Activated CD4-positive, alpha-beta T cell treated with anti-CD3 and anti-CD28 coated beads, Interleukin-2, amount 10 ng/mL, durations not matched to agents 7 days and 5 days (primary cell): Measurements from ENCODE around the gene HIVEP1. TPM values are rescaled to one million over a fixed set of nuclear protein-coding genes. Genes with fewer than 3 reads are reported as not detected.

Source experiments
- CTCF ChIA-PET: fragments of 350-600 bp; sonication (Branson Sonifier 250); formaldehyde crosslinking; loops from one replicate; lab custom pipeline; 2021; ENCODE audit warnings: antibody characterized with exemption; lab: Charles Lee
- POLR2A ChIA-PET: fragments of 350-600 bp; sonication (Branson Sonifier 250); formaldehyde crosslinking; loops from one replicate; lab custom pipeline; 2021; ENCODE audit warnings: antibody characterized with exemption; lab: Charles Lee
- DNase-seq: peaks from one replicate; pipeline ENCODE4 v3.0.0-alpha.2; 2020
- H3K27ac Mint-ChIP-seq: one replicate; pipeline ENCODE4 v1.8.0; 2021; ENCODE audit warnings: mild to moderate bottlenecking, moderate library complexity, mixed read lengths
- H3K27me3 Mint-ChIP-seq: one replicate; pipeline ENCODE4 v1.8.0; 2021; ENCODE audit warnings: mixed read lengths
- H3K36me3 Mint-ChIP-seq: one replicate; pipeline ENCODE4 v1.8.0; 2021; ENCODE audit warnings: low read depth, mixed read lengths
- H3K4me1 Mint-ChIP-seq: one replicate; pipeline ENCODE4 v1.8.0; 2021; ENCODE audit warnings: mixed read lengths
- H3K4me3 Mint-ChIP-seq: one replicate; pipeline ENCODE4 v1.8.0; 2021; ENCODE audit warnings: mild to moderate bottlenecking, moderate library complexity, mixed read lengths
- H3K9me3 Mint-ChIP-seq: one replicate; pipeline ENCODE4 v1.8.0; 2021; ENCODE audit warnings: mixed read lengths
- total RNA-seq, 2 experiments: library from RNA; stranded (reverse); gene quantifications; one replicate each; pipeline ENCODE4 v1.2.3, GENCODE V29; 2021

The HIVEP1 gene
- total RNA-seq, 2 experiments from 2014 or later = 24.2 to 33.0 TPM

DNA sequence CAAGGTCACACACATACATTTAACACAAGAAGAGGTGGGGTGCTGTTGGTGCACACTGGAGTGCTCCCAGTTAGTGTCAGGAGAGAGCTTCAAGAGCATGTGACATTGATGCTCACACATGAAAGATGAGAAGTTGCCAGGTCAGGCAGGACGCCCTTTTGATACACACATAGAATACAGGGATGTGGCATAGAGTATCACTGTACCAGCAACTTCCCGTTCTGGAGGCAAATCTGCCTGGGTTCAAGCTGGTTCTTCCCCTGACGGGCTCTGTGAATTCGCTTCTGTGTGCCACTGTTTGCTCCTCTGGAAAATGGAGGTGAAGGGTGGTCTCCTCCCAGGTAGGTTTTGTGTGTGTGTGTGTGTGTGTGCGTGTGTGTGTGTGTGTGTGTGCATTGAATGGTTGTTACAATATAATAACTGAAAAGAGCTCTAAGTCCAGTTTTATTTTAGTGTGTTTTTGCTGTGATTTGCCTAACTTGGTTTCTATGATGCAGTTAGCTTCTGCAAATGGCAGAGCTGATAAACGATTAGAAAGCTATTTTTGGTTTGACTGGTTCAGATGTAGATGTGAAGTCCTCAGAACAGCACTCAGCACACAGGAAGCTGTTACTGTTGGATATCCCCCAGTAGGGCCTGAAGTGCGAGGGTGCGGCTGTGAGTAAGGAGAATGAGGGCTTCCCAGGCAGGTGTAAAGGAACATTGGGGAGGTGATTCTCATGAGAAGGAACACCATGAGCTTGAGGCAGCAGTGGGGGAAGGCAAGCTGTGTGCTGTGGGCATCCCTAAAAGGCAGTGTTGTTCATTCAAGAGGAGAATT is 53.4 kb downstream of the HIVEP1 start:
- ChIA-PET CTCF (interaction anchor here (0.7 to 1.8 kb wide), 6 partner anchors 8 to 224 kb away, joined by 3 to 7 read pairs (median 6); partner anchors contain the start of gene EDN1), POLR2A (no interaction called here)
- H3K4me1 Mint-ChIP-seq = peaks cover 47% of the 10 kb centered on the region
- DNase-seq = no peak
- H3K27me3 Mint-ChIP-seq = no peaks in the 10 kb centered on the region
- peak overlapping the region; percentile 1 for H3K27ac Mint-ChIP-seq
- peaks cover 6% of the 10 kb centered on the region for H3K36me3 Mint-ChIP-seq
- no peak overlapping the region for H3K4me3 Mint-ChIP-seq
- no peaks in the 10 kb centered on the region for H3K9me3 Mint-ChIP-seq

DNA sequence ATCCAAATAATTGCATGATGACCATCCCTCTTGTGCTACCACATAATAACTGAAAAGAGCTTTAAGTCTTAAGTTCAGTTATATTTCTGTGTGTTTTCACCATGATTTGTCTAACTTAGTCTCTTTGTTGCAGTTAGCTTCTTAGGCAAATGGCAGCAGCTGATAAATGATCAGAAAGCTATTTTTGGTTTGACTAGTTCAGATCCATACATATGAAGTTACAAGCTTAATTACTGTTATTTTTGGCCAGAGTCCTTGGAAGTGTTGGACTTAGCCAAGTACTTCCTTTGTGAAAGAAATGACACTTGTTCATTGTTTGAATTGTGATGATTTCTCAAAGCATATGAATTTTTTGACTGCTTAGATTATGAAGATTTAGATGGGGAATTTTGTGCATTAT is 54.2 kb downstream of the HIVEP1 start:
- peaks cover 46% of the 10 kb centered on the region for H3K4me1 Mint-ChIP-seq
- H3K9me3 Mint-ChIP-seq = no peaks in the 10 kb centered on the region
- ChIA-PET POLR2A (no interaction called here), CTCF (interaction anchor here (1.0 to 1.6 kb wide), 5 partner anchors 9 to 223 kb away, joined by 3 to 7 read pairs (median 6); partner anchors contain the start of gene EDN1)
- peaks cover 6% of the 10 kb centered on the region for H3K36me3 Mint-ChIP-seq
- no peaks in the 10 kb centered on the region for H3K27me3 Mint-ChIP-seq
- H3K27ac Mint-ChIP-seq = no peak overlapping the region
- no peak overlapping the region for H3K4me3 Mint-ChIP-seq
- no peak for DNase-seq

DNA sequence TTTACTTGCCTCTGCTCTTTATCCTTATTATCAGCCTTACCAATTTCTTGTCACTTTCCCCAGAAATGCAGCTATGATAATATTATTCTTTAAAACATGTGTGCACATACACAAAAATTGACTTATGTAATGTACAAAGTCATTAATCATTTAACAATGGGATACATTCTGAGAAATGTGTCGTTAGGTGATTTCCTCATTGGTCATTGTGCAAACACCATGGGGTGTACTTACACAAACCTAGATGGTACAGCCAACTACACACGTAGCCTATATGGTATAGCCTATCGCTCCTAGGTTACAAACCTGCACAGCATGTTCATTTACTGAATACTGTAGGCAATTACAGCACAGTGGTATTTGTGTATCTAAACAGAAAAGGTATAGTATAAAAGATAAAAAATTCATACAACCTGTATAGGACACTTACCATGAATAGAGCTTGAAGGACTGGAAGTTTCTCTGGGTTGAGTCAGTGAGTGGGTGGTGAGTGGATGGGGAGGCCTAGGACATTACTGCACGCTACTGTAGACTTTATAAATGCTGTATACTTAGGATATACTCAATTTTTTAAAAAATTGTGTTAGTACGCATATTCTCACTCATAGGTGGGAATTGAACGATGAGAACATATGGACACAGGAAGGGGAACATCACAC is 56.9 kb downstream of the HIVEP1 start:
- Mint-ChIP-seq H3K4me1 (peaks cover 39% of the 10 kb centered on the region), H3K36me3 (peaks cover 6% of the 10 kb centered on the region), H3K27me3 (no peaks in the 10 kb centered on the region), H3K27ac (no peak overlapping the region), H3K9me3 (no peaks in the 10 kb centered on the region), H3K4me3 (no peak overlapping the region)
- DNase-seq = no peak
- ChIA-PET CTCF (no interaction called here), POLR2A (no interaction called here)

DNA sequence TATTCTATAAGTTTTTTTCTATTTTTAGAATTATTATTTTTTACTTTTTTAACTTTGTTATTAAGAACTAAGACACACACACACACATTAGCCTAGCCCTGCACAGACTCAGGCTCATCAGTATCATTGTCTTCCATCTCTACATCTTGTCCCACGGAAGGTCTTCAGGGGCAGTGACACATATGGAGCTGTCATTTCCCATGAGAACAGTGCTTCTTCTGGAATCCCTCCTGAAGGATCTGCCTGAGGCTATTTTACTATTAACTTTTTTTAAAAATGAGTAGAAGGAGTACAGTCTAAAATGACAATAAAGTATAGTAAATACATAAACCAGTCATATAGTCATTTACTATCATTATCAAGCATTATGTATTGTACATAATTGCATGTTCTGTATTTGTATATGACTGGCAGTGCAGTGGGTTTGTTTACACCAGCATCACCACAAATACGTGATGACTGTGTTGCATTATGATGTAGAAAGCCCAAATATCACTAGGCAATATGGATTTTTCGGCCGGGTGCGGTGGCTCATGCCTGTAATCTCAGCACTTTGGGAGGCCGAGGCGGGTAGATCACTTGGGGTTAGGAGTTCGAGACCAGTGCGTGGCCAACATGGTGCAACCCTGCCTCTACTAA is 57.9 kb downstream of the HIVEP1 start:
- no peak for DNase-seq
- Mint-ChIP-seq H3K27ac (no peak overlapping the region), H3K9me3 (no peaks in the 10 kb centered on the region), H3K36me3 (peaks cover 4% of the 10 kb centered on the region), H3K4me1 (peaks cover 33% of the 10 kb centered on the region), H3K27me3 (no peaks in the 10 kb centered on the region), H3K4me3 (no peak overlapping the region)
- POLR2A ChIA-PET = no interaction called here
- CTCF ChIA-PET = no interaction called here

DNA sequence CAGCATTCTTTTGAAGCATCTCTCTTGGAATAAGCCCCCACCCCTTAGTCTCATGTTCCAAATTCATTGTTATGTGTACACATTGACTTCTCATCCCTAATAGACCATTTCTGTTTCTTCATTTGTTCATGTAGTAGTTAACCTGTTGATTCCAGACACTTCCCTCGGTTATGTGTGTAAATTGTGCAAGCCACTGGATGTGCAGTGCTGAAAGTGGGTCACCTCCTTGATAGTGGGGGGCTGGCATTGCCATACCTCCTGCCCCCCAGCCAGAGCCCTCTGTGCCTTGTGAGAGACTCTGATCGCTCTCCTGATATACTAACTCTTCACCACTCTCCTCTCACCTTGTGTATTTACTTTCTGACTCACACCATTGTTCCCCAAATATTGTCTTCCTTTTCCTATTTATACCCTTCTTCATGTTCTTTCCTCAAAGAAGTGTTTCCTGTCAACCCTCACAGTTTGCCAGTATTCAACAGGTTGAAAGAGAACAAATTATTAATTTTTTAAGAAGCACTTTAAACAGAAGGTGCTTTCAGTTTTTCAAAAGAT is 59.0 kb downstream of the HIVEP1 start:
- Mint-ChIP-seq H3K36me3 (no peaks in the 10 kb centered on the region), H3K27me3 (no peaks in the 10 kb centered on the region), H3K4me3 (no peak overlapping the region), H3K9me3 (no peaks in the 10 kb centered on the region), H3K4me1 (peaks cover 26% of the 10 kb centered on the region), H3K27ac (no peak overlapping the region)
- ChIA-PET POLR2A (no interaction called here), CTCF (no interaction called here)
- no peak for DNase-seq

DNA sequence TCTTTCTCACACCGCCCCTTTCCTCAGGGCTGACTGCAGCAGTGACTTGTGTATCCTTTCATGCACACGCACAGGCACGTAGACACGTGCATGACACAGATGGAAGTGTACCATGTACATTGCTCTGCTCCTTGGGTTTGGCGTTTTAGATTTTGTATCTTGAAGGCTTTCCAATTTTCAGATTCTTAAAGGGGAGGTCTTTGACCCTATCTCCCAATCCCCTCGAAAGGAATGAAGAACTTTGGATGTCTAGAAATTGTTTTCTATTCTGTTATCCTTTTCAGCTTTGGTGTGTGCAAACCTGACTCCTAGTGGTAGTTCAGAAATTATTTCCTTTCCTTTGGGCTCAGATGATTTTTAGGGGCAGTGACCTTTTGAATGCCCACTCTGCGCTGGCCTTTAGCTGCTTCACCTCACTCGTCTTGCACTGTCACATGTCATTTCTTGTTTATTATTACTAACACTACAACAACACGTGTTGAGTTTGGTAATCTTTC is 63.0 kb downstream of the HIVEP1 start:
- H3K4me1 Mint-ChIP-seq = peaks cover 26% of the 10 kb centered on the region
- no peak overlapping the region for H3K4me3 Mint-ChIP-seq
- no peaks in the 10 kb centered on the region for H3K27me3 Mint-ChIP-seq
- DNase-seq = peak; percentile 23
- no peaks in the 10 kb centered on the region for H3K36me3 Mint-ChIP-seq
- ChIA-PET CTCF (interaction anchor here (0.6 to 0.9 kb wide), 3 partner anchors 9 to 139 kb away, joined by 3 to 6 read pairs (median 3); no protein-coding TSS in a partner anchor), POLR2A (interaction anchor here (0.6 kb wide), 1 partner anchor 684 kb away, joined by 3 read pairs; no protein-coding TSS in a partner anchor)
- no peaks in the 10 kb centered on the region for H3K9me3 Mint-ChIP-seq
- no peak overlapping the region for H3K27ac Mint-ChIP-seq

DNA sequence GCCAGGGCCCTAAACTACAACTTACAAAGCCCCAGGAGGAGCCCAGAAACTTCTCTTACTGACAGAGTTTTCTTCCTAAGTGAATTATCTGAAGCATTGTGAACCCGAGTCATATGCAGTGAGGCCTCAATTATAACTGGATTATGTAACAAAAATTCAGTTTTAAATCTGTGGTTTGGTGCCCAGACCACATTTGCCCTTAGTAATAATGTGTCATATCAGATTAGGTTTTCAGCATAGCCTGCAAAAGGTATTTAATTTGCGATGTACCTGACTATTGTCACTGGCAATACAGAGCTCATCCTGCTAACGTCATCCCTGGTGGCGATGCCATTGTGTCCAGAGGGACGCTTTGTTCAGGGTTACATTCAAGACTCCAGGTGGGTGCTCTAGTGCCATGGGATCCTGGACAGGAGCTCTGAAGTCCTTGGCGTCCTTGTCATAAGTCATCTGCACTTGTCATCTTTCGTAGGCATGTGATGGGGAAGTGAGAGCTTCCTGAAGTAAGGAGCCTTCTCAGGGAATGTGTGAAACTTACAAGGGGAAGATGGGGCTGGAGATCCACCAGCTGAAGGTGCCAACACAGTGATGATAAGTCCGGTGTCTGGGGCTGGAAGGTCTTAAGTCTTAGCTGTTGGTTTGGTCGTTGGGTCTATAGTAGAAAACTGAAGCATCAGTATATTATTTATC is 65.1 kb downstream of the HIVEP1 start:
- POLR2A ChIA-PET = no interaction called here
- no peaks in the 10 kb centered on the region for H3K9me3 Mint-ChIP-seq
- no peak for DNase-seq
- H3K4me1 Mint-ChIP-seq = peaks cover 29% of the 10 kb centered on the region
- no peaks in the 10 kb centered on the region for H3K27me3 Mint-ChIP-seq
- no peak overlapping the region for H3K27ac Mint-ChIP-seq
- CTCF ChIA-PET = no interaction called here
- H3K4me3 Mint-ChIP-seq = no peak overlapping the region
- H3K36me3 Mint-ChIP-seq = peaks cover 2% of the 10 kb centered on the region

DNA sequence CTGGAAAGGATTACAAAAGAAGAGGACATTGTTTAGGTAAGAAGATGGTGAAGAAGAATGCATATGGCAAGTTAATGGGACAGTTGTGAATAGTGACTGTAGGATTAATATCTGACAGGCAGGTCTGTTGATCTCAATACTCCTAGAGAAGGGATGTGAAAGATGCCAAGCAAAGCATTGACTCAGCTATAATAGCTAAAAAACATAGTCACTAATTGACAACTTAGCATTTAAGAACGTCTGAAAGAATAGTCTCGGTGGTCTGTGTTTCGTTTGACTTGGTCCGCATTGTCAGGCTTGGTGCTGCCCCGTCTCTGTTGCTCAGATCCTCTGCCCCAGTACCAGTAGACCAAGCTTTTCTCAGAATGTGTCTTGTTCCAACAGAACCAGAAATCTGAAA is 65.9 kb downstream of the HIVEP1 start:
- no peaks in the 10 kb centered on the region for H3K27me3 Mint-ChIP-seq
- POLR2A ChIA-PET = no interaction called here
- H3K9me3 Mint-ChIP-seq = no peaks in the 10 kb centered on the region
- H3K4me3 Mint-ChIP-seq = no peak overlapping the region
- CTCF ChIA-PET = no interaction called here
- H3K36me3 Mint-ChIP-seq = peaks cover 2% of the 10 kb centered on the region
- no peak for DNase-seq
- H3K27ac Mint-ChIP-seq = no peak overlapping the region
- peaks cover 26% of the 10 kb centered on the region for H3K4me1 Mint-ChIP-seq

DNA sequence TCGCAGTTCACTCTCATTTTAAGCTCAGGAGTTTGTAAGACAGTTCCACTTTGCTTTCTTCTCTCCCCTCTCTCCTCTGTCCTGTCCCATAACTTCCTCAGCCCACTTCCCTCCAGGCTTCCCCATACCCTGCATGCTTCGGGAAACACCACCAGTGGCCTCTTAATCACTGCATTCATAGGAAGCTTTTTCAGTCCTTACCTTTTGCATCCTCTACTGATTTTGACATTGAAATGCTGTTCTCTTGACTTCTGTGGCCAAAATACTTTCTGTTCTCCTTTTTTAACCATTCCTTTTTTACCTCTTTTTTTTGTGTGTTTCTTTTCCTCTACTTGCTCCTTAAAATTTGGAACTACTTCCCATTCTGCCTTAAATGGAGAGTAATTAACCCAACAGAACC is 69.7 kb downstream of the HIVEP1 start:
- ChIA-PET CTCF (no interaction called here), POLR2A (no interaction called here)
- no peaks in the 10 kb centered on the region for H3K27me3 Mint-ChIP-seq
- H3K9me3 Mint-ChIP-seq = no peaks in the 10 kb centered on the region
- peaks cover 21% of the 10 kb centered on the region for H3K4me1 Mint-ChIP-seq
- H3K4me3 Mint-ChIP-seq = no peak overlapping the region
- H3K27ac Mint-ChIP-seq = no peak overlapping the region
- no peak for DNase-seq
- H3K36me3 Mint-ChIP-seq = peaks cover 2% of the 10 kb centered on the region

DNA sequence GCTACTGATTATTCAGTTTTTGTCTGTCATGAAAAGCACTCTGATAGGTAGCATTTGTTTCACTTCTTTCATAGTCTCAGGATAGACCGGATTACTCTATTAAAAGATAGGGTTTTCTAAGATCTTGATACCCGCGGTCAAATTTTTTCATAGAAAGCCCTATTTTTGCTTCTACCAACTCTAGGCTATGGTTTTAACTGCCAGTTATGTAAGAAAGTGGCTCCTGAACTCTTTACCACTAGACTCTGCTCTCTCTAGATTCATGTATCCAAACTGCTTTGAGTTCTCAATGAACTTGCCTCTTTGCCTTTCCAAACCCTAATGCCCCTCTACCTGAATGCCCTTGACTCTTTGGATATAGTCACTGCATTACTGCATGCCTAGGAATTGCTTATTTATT is 70.3 kb downstream of the HIVEP1 start:
- no peaks in the 10 kb centered on the region for H3K27me3 Mint-ChIP-seq
- H3K4me3 Mint-ChIP-seq = no peak overlapping the region
- H3K4me1 Mint-ChIP-seq = peaks cover 20% of the 10 kb centered on the region
- ChIA-PET CTCF (no interaction called here), POLR2A (no interaction called here)
- H3K9me3 Mint-ChIP-seq = no peaks in the 10 kb centered on the region
- peaks cover 2% of the 10 kb centered on the region for H3K36me3 Mint-ChIP-seq
- no peak overlapping the region for H3K27ac Mint-ChIP-seq
- DNase-seq = no peak

DNA sequence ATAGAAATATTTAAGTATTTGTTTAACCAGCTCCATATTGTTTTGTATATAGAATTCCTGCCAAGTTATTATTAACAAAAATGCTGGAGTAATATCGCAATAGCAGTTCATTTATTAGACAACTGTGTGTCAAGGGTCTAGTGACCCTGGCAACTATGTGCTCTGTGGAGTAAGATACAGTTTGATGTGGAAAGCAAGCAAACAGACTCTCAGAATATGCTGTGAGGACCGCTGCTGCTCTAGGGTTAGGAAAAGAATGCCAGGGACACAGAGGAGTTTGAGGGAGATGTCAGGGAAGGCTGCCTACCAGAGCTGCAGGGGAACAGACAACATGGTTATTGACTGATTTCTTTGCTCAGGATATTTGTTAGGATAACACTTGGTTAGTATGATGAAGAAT is 71.2 kb downstream of the HIVEP1 start:
- POLR2A ChIA-PET = no interaction called here
- CTCF ChIA-PET = no interaction called here
- DNase-seq = no peak
- Mint-ChIP-seq H3K9me3 (no peaks in the 10 kb centered on the region), H3K27ac (no peak overlapping the region), H3K4me1 (peaks cover 20% of the 10 kb centered on the region), H3K27me3 (no peaks in the 10 kb centered on the region), H3K36me3 (peaks cover 2% of the 10 kb centered on the region), H3K4me3 (no peak overlapping the region)

DNA sequence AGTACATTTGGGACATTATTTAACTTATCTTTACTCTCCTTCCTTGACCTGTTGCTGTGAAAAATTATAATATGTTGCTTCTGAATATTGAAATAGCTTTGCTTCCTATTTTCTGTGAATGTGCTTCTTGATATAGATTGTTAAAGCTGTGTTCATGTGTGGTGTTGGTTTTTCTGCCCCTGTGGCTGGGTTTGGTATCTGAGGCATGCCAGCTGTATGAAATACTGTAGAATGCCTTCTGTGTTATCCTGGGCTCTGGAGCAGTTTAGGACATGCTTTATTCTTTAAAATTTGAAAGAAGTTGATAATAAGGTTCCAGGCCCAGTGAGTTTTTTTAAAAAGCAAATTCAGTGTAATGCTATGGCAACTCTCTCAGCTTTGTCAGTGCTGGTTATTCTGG is 71.7 kb downstream of the HIVEP1 start:
- Mint-ChIP-seq H3K4me3 (no peak overlapping the region), H3K27me3 (no peaks in the 10 kb centered on the region), H3K36me3 (peaks cover 2% of the 10 kb centered on the region), H3K27ac (no peak overlapping the region), H3K4me1 (peaks cover 20% of the 10 kb centered on the region), H3K9me3 (no peaks in the 10 kb centered on the region)
- CTCF ChIA-PET = no interaction called here
- POLR2A ChIA-PET = no interaction called here
- no peak for DNase-seq
